ENCODE results near the gene OR14A16. TPM values are rescaled to one million over a fixed set of nuclear protein-coding genes. Genes with fewer than 3 reads are reported as not detected.

The OR14A16 gene
- total RNA-seq, 1 experiment from 2014 or later: 0.15 TPM

DNA sequence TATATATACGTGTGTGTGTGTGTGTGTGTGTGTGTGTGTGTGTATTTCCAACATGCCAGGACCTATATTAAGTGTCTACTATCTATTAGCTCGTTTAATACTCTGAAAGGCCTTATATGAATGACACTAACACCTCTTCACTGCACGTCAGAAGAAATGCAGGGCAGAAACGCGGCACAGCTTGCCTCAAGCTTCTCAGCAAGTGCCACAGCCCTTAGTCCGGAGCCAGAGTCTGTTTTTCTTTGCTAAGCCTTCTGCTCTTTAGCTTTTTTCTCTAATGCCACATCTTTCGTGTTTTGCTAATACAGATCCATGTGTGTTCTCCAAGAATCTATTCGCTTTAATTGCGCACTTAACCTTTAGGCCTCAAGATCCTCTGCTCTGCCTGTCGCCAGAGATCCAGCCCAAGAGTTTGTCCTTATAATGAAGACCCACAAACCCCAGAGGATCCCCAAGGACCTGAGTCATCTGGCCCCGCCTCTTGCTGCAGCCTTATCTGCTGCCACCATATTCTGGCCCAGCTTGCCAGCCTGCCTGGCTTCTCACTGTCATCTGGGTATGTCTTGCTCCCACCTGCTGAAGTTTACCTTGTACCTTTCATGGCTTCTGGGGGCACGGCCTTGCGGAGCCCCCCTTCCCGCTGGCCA, 31.1 kb upstream of the OR14A16 start:
- DNase-seq: no peak
- H3K4me1 Mint-ChIP-seq: peaks cover 0 to 10% of the 10 kb centered on the region in 2 experiments; a peak in 3 of 4 replicates
- Histone ChIP-seq H3K79me2 (ENCODE audit: insufficient read depth, low read length) (peaks cover 2% of the 10 kb centered on the region; the same call in 1 of the 2 replicates), H4K5ac (ENCODE audit: insufficient read length, low read depth, low read length) (no peak overlapping the region), H2BK5ac (ENCODE audit: insufficient read length, low read length) (no peak overlapping the region), H3K9ac (ENCODE audit: extremely low read depth, insufficient read length, low read length) (no peak overlapping the region), H2AFZ (ENCODE audit: low read length) (no peak overlapping the region), H3K27me3 (ENCODE audit: insufficient read depth, low read length) (peaks cover 2% of the 10 kb centered on the region; the same call in 1 of the 2 replicates), H3K27ac (ENCODE audit: insufficient read length, low read depth, low read length) (no peak overlapping the region), H3K4ac (ENCODE audit: low read depth, low read length) (no peak overlapping the region), H2BK12ac (ENCODE audit: insufficient read length, low read depth, low read length) (no peak overlapping the region), H3K18ac (ENCODE audit: insufficient read length, low read depth, low read length) (no peak overlapping the region), H2BK20ac (ENCODE audit: low read depth, low read length, poor library complexity, severe bottlenecking) (no peak overlapping the region), H3K9me3 (ENCODE audit: control insufficient read depth, low read depth, low read length) (peaks cover 14% of the 10 kb centered on the region), H3K79me1 (ENCODE audit: insufficient read depth, low read depth, low read length, poor library complexity, severe bottlenecking) (no peaks in the 10 kb centered on the region), H2BK120ac (ENCODE audit: low read depth, low read length, poor library complexity, severe bottlenecking) (no peak overlapping the region), H3K56ac (ENCODE audit: insufficient read length, low read depth, low read length) (no peak overlapping the region), H4K8ac (replicated peaks; ENCODE audit: insufficient read length, low read depth, low read length) (no peak overlapping the region), H3K4me1 (ENCODE audit: insufficient read depth, low read length) (no peaks in the 10 kb centered on the region), H3T11ph (ENCODE audit: low read length) (no peak overlapping the region), H4K91ac (ENCODE audit: insufficient read length, low read depth, low read length) (no peak overlapping the region), H2BK15ac (ENCODE audit: low read depth, low read length) (no peak overlapping the region), H2AK5ac (ENCODE audit: insufficient read length, low read length) (no peak overlapping the region), H3K23ac (ENCODE audit: insufficient read length, low read depth, low read length) (no peak overlapping the region), H4K20me1 (ENCODE audit: control insufficient read depth, insufficient read depth, insufficient read length) (no peaks in the 10 kb centered on the region), H3K14ac (ENCODE audit: insufficient read depth, low read length) (no peak overlapping the region), H3K23me2 (ENCODE audit: insufficient read length, low read depth, low read length, poor library complexity, severe bottlenecking) (no peaks in the 10 kb centered on the region), H3K4me2 (ENCODE audit: insufficient read depth, insufficient read length, low read length) (no peak overlapping the region)
- H3K9me3 Mint-ChIP-seq: peaks cover 51 to 69% of the 10 kb centered on the region in 2 experiments
- H3K27me3 Mint-ChIP-seq (ENCODE audit: low read depth): peaks cover 10% of the 10 kb centered on the region
- TF ChIP-seq, protein P1, sequence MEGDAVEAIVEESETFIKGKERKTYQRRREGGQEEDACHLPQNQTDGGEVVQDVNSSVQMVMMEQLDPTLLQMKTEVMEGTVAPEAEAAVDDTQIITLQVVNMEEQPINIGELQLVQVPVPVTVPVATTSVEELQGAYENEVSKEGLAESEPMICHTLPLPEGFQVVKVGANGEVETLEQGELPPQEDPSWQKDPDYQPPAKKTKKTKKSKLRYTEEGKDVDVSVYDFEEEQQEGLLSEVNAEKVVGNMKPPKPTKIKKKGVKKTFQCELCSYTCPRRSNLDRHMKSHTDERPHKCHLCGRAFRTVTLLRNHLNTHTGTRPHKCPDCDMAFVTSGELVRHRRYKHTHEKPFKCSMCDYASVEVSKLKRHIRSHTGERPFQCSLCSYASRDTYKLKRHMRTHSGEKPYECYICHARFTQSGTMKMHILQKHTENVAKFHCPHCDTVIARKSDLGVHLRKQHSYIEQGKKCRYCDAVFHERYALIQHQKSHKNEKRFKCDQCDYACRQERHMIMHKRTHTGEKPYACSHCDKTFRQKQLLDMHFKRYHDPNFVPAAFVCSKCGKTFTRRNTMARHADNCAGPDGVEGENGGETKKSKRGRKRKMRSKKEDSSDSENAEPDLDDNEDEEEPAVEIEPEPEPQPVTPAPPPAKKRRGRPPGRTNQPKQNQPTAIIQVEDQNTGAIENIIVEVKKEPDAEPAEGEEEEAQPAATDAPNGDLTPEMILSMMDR (conservative IDR thresholded peaks at IDR 0.05): no peak
- no peak overlapping the region for H3K27ac Mint-ChIP-seq
- no peak overlapping the region; a peak in 1 of 5 replicates for H3K4me3 Mint-ChIP-seq
- no CpG with 5 or more reads among the region's 14 CpGs for WGBS (ENCODE audit: extremely low coverage, insufficient read length, low lambda C conversion rate)
- no peaks in the 10 kb centered on the region; a peak in 1 of 7 replicates for H3K36me3 Mint-ChIP-seq (ENCODE audit: insufficient read depth in 1 of 3, low read depth in 3 of 3)

Data from H9 (cell line).